ENCODE measurements around the gene HCLS1.
"Not testable (repeated sequence)": the region's sequence is repeated elsewhere in the genome, so short reads cannot be mapped to it uniquely, and the experiment has no call there.

DNA sequence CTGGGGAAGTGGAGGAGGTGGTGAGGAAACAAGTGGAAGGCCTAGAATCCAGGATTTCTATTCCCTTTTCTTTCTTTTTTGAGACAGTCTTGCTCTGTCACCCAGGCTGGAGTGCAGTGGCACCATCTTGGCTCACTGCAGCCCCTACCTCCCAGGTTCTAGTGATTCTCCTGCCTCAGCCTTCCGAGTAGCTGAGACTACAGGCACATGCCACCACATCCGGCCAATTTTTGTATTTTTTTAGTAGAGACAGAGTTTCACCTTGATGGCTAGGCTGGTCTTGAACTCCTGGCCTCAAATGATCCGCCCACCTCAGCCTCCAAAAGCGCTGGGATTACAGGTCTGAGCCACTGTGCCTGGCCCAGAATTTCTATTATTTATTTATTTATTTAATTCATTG is 66.9 kb downstream of the HCLS1 start:
- TF ChIP-seq, protein P1, sequence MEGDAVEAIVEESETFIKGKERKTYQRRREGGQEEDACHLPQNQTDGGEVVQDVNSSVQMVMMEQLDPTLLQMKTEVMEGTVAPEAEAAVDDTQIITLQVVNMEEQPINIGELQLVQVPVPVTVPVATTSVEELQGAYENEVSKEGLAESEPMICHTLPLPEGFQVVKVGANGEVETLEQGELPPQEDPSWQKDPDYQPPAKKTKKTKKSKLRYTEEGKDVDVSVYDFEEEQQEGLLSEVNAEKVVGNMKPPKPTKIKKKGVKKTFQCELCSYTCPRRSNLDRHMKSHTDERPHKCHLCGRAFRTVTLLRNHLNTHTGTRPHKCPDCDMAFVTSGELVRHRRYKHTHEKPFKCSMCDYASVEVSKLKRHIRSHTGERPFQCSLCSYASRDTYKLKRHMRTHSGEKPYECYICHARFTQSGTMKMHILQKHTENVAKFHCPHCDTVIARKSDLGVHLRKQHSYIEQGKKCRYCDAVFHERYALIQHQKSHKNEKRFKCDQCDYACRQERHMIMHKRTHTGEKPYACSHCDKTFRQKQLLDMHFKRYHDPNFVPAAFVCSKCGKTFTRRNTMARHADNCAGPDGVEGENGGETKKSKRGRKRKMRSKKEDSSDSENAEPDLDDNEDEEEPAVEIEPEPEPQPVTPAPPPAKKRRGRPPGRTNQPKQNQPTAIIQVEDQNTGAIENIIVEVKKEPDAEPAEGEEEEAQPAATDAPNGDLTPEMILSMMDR (IDR thresholded peaks at IDR 0.05), result not testable (repeated sequence)
- not testable (repeated sequence) for TF ChIP-seq POLR2A (IDR thresholded peaks at IDR 0.05)

Measured in adrenal gland (tissue), 5 donors.